Measurements from ENCODE around the gene GRK5. TPM values are rescaled to one million over a fixed set of nuclear protein-coding genes. Genes with fewer than 3 reads are reported as not detected.
A peak's percentile ranks its signal among the peaks of the same experiment; 100 is the strongest.

The GRK5 gene
- total and polyA plus RNA-seq, 4 donors = 73.8 to 112 (median 101) TPM

- 79 to 90% methylated on average over 5 of the region's 5 CpGs for WGBS, 2 donors
- Histone ChIP-seq H3K4me3 (ENCODE audit: low read length in 2 of 2) (no peak overlapping the region), H3K27ac (ENCODE audit: low read depth in 1 of 2, low read length in 2 of 2) (no peak overlapping the region), H3K9me3 (ENCODE audit: control insufficient read depth, low read length) (no peaks in the 10 kb centered on the region), H3K27me3 (ENCODE audit: control insufficient read depth in 1 of 2, insufficient read depth in 2 of 2, low read length in 1 of 2) (no peaks in the 10 kb centered on the region), H3K36me3 (ENCODE audit: control insufficient read depth in 1 of 2, insufficient read depth in 2 of 2, low read length in 1 of 2) (peaks cover 0 to 10% of the 10 kb centered on the region in 2 donors), H3K4me1 (ENCODE audit: control insufficient read depth in 1 of 2, insufficient read depth in 2 of 2, low read length in 2 of 2) (peaks cover 0 to 4% of the 10 kb centered on the region in 2 donors)
- intact Hi-C loops (cut with DNase I) = no loop called here
- ATAC-seq (ENCODE audit: low FRiP score) = no peak
- DNase-seq = no peak
These were observed 232.6 kb downstream of the GRK5 start for GRCh38 chr10:119439922-119440321.

- intact Hi-C loops (cut with DNase I) = no loop called here
- DNase-seq (peak; percentile 69 to 81), ATAC-seq (ENCODE audit: low FRiP score) (peak; percentile 65)
- H3K4me3 ChIP-seq (ENCODE audit: low read length in 2 of 2) = no peak overlapping the region
- H3K27ac ChIP-seq (ENCODE audit: low read depth in 1 of 2, low read length in 2 of 2) = peak overlapping the region in 1 of 2 donors; percentile 78
- no peaks in the 10 kb centered on the region for H3K27me3 ChIP-seq (ENCODE audit: control insufficient read depth in 1 of 2, insufficient read depth in 2 of 2, low read length in 1 of 2)
- 13 to 17% methylated on average over 18 of the region's 18 CpGs for WGBS, 2 donors
- no peaks in the 10 kb centered on the region for H3K9me3 ChIP-seq (ENCODE audit: control insufficient read depth, low read length)
- H3K4me1 ChIP-seq (ENCODE audit: control insufficient read depth in 1 of 2, insufficient read depth in 2 of 2, low read length in 2 of 2) = peaks cover 0 to 4% of the 10 kb centered on the region in 2 donors
- H3K36me3 ChIP-seq (ENCODE audit: control insufficient read depth in 1 of 2, insufficient read depth in 2 of 2, low read length in 1 of 2) = peaks cover 0 to 10% of the 10 kb centered on the region in 2 donors
These were observed 233.9 kb downstream of the GRK5 start for GRCh38 chr10:119441151-119441821.

- Histone ChIP-seq H3K9me3 (ENCODE audit: control insufficient read depth, low read length) (no peaks in the 10 kb centered on the region), H3K27ac (ENCODE audit: low read depth in 1 of 2, low read length in 2 of 2) (peak overlapping the region in 1 of 2 donors; percentile 78), H3K4me3 (ENCODE audit: low read length in 2 of 2) (no peak overlapping the region), H3K36me3 (ENCODE audit: control insufficient read depth in 1 of 2, insufficient read depth in 2 of 2, low read length in 1 of 2) (peaks cover 0 to 4% of the 10 kb centered on the region in 2 donors), H3K27me3 (ENCODE audit: control insufficient read depth in 1 of 2, insufficient read depth in 2 of 2, low read length in 1 of 2) (no peaks in the 10 kb centered on the region), H3K4me1 (ENCODE audit: control insufficient read depth in 1 of 2, insufficient read depth in 2 of 2, low read length in 2 of 2) (peaks cover 0 to 4% of the 10 kb centered on the region in 2 donors)
- DNase-seq = peak in 1 of 2 donors; percentile 70
- intact Hi-C loops (cut with DNase I) = no loop called here
- 57 to 61% methylated on average over 25 of the region's 25 CpGs for WGBS, 2 donors
- ATAC-seq (ENCODE audit: low FRiP score) = no peak
These were observed 234.8 kb downstream of the GRK5 start for GRCh38 chr10:119441921-119442757.

GRCh38 chr10:119442758-119443060 is 235.3 kb downstream of the GRK5 start:
- H3K4me1 ChIP-seq (ENCODE audit: control insufficient read depth in 1 of 2, insufficient read depth in 2 of 2, low read length in 2 of 2) = peaks cover 0 to 4% of the 10 kb centered on the region in 2 donors
- WGBS, 2 donors = 92 to 97% methylated on average over 4 of the region's 4 CpGs
- no peak for DNase-seq

GRCh38 chr10:119443441-119443840 is 236.1 kb downstream of the GRK5 start:
- intact Hi-C loops (cut with DNase I) = no loop called here
- Histone ChIP-seq H3K4me3 (ENCODE audit: low read length in 2 of 2) (no peak overlapping the region), H3K27ac (ENCODE audit: low read depth in 1 of 2, low read length in 2 of 2) (no peak overlapping the region), H3K36me3 (ENCODE audit: control insufficient read depth in 1 of 2, insufficient read depth in 2 of 2, low read length in 1 of 2) (peaks cover 0 to 6% of the 10 kb centered on the region in 2 donors), H3K4me1 (ENCODE audit: control insufficient read depth in 1 of 2, insufficient read depth in 2 of 2, low read length in 2 of 2) (peaks cover 0 to 4% of the 10 kb centered on the region in 2 donors), H3K9me3 (ENCODE audit: control insufficient read depth, low read length) (no peaks in the 10 kb centered on the region), H3K27me3 (ENCODE audit: control insufficient read depth in 1 of 2, insufficient read depth in 2 of 2, low read length in 1 of 2) (no peaks in the 10 kb centered on the region)
- no peak for ATAC-seq (ENCODE audit: low FRiP score)
- 84 to 91% methylated on average over 15 of the region's 15 CpGs for WGBS, 2 donors
- DNase-seq = peak in 1 of 2 donors; percentile 68

More at GRCh38 chr10:119442758-119443060, 235.3 kb downstream of the GRK5 start:
- peaks cover 0 to 4% of the 10 kb centered on the region in 2 donors for H3K36me3 ChIP-seq (ENCODE audit: control insufficient read depth in 1 of 2, insufficient read depth in 2 of 2, low read length in 1 of 2)
- ATAC-seq (ENCODE audit: low FRiP score) = no peak
- H3K27me3 ChIP-seq (ENCODE audit: control insufficient read depth in 1 of 2, insufficient read depth in 2 of 2, low read length in 1 of 2) = no peaks in the 10 kb centered on the region
- intact Hi-C loops (cut with DNase I) = no loop called here
- H3K4me3 ChIP-seq (ENCODE audit: low read length in 2 of 2) = no peak overlapping the region
- no peaks in the 10 kb centered on the region for H3K9me3 ChIP-seq (ENCODE audit: control insufficient read depth, low read length)
- H3K27ac ChIP-seq (ENCODE audit: low read depth in 1 of 2, low read length in 2 of 2) = no peak overlapping the region

- Histone ChIP-seq H3K9me3 (ENCODE audit: control insufficient read depth, low read length) (no peaks in the 10 kb centered on the region), H3K4me1 (ENCODE audit: control insufficient read depth in 1 of 2, insufficient read depth in 2 of 2, low read length in 2 of 2) (peaks cover 0 to 4% of the 10 kb centered on the region in 2 donors), H3K27ac (ENCODE audit: low read depth in 1 of 2, low read length in 2 of 2) (no peak overlapping the region), H3K4me3 (ENCODE audit: low read length in 2 of 2) (no peak overlapping the region), H3K27me3 (ENCODE audit: control insufficient read depth in 1 of 2, insufficient read depth in 2 of 2, low read length in 1 of 2) (no peaks in the 10 kb centered on the region), H3K36me3 (ENCODE audit: control insufficient read depth in 1 of 2, insufficient read depth in 2 of 2, low read length in 1 of 2) (peaks cover 0 to 2% of the 10 kb centered on the region in 2 donors)
- DNase-seq (peak in 1 of 2 donors; percentile 71), ATAC-seq (ENCODE audit: low FRiP score) (no peak)
- intact Hi-C loops (cut with DNase I) = loop anchor here in 1 of 2 donors (2.0 kb wide), 1 partner anchor 245 kb away; no protein-coding TSS in a partner anchor
- WGBS, 2 donors = 81 to 84% methylated on average over 12 of the region's 12 CpGs
These were observed 236.7 kb downstream of the GRK5 start for GRCh38 chr10:119443970-119444660.

GRCh38 chr10:119444866-119445265 is 237.5 kb downstream of the GRK5 start:
- no peaks in the 10 kb centered on the region for H3K9me3 ChIP-seq (ENCODE audit: control insufficient read depth, low read length)
- H3K27me3 ChIP-seq (ENCODE audit: control insufficient read depth in 1 of 2, insufficient read depth in 2 of 2, low read length in 1 of 2) = no peaks in the 10 kb centered on the region
- ATAC-seq (ENCODE audit: low FRiP score) = no peak
- peaks cover 0 to 4% of the 10 kb centered on the region in 2 donors for H3K4me1 ChIP-seq (ENCODE audit: control insufficient read depth in 1 of 2, insufficient read depth in 2 of 2, low read length in 2 of 2)
- H3K27ac ChIP-seq (ENCODE audit: low read depth in 1 of 2, low read length in 2 of 2) = no peak overlapping the region
- WGBS, 2 donors = 76 to 77% methylated on average over 10 of the region's 10 CpGs
- H3K36me3 ChIP-seq (ENCODE audit: control insufficient read depth in 1 of 2, insufficient read depth in 2 of 2, low read length in 1 of 2) = peaks cover 0 to 2% of the 10 kb centered on the region in 2 donors
- intact Hi-C loops (cut with DNase I) = loop anchor here (1.0 to 5.0 kb wide), 3 partner anchors 239 to 248 kb away; no protein-coding TSS in a partner anchor
- no peak overlapping the region for H3K4me3 ChIP-seq (ENCODE audit: low read length in 2 of 2)
- no peak for DNase-seq

- Histone ChIP-seq H3K4me1 (ENCODE audit: control insufficient read depth in 1 of 2, insufficient read depth in 2 of 2, low read length in 2 of 2) (peaks cover 0 to 4% of the 10 kb centered on the region in 2 donors), H3K27ac (ENCODE audit: low read depth in 1 of 2, low read length in 2 of 2) (no peak overlapping the region), H3K9me3 (ENCODE audit: control insufficient read depth, low read length) (no peaks in the 10 kb centered on the region), H3K4me3 (ENCODE audit: low read length in 2 of 2) (no peak overlapping the region), H3K36me3 (ENCODE audit: control insufficient read depth in 1 of 2, insufficient read depth in 2 of 2, low read length in 1 of 2) (peaks cover 0 to 2% of the 10 kb centered on the region in 2 donors), H3K27me3 (ENCODE audit: control insufficient read depth in 1 of 2, insufficient read depth in 2 of 2, low read length in 1 of 2) (no peaks in the 10 kb centered on the region)
- intact Hi-C loops (cut with DNase I) = loop anchor here (1.0 to 5.0 kb wide), 3 partner anchors 239 to 248 kb away; no protein-coding TSS in a partner anchor
- ATAC-seq (ENCODE audit: low FRiP score) = peak; percentile 68
- peak; percentile 90 to 94 for DNase-seq
- WGBS, 2 donors = 27 to 33% methylated on average over 7 to 10 of the region's 10 CpGs
These were observed 238.1 kb downstream of the GRK5 start for GRCh38 chr10:119445311-119445934.

Data from aorta (tissue), 5 donors.